Lower lobe of right lung (tissue), 2 donors: ENCODE measurements around the gene FITM1. TPM values are rescaled to one million over a fixed set of nuclear protein-coding genes. Genes with fewer than 3 reads are reported as not detected.

Experiments used
- ATAC-seq, 2 donors: fragments of 200-7000 bp; cut with Tn5 transposase; one replicate each; pipeline ENCODE4 v1.9.1; 2020 to 2022; ENCODE audit warnings: mild to moderate bottlenecking in 2 of 2, moderate library complexity in 2 of 2
- DNase-seq: peaks from one replicate; pipeline ENCODE4 v3.0.0-alpha.2; 2020
- H3K27ac ChIP-seq: fragments of 200-600 bp; one replicate; pipeline ENCODE4 v1.8.0; 2022
- H3K27me3 ChIP-seq: fragments of 200-600 bp; one replicate; pipeline ENCODE4 v1.8.0; 2022; ENCODE audit warnings: low read depth
- H3K36me3 ChIP-seq: fragments of 200-600 bp; one replicate; pipeline ENCODE4 v1.8.0; 2022; ENCODE audit warnings: mild to moderate bottlenecking
- H3K4me1 ChIP-seq: fragments of 200-600 bp; one replicate; pipeline ENCODE4 v1.8.0; 2022
- H3K4me3 ChIP-seq: fragments of 200-600 bp; one replicate; pipeline ENCODE4 v1.8.0; 2022; ENCODE audit warnings: mild to moderate bottlenecking
- H3K9me3 ChIP-seq: fragments of 200-600 bp; one replicate; pipeline ENCODE4 v1.8.0; 2022
- intact Hi-C: fragments of 100-400 bp; cut with DNase I; formaldehyde crosslinking; loops from one replicate; pipeline ENCODE4 v1.11.0; 2022
- total RNA-seq: library from RNA; stranded (reverse); fragmentation: NEBNext Ultra II Directional; extraction: Animal tissue kit (Norgen Biotek cat#: 25700); gene quantifications from one replicate; pipeline ENCODE4 v1.2.1, GENCODE V29; 2021
- TF ChIP-seq, protein P1 (sequence below): fragments of 200-600 bp; IDR thresholded peaks from one replicate; pipeline ENCODE4 v1.8.0; 2022; ENCODE audit warnings: antibody characterized with exemption, mild to moderate bottlenecking
- donor health status: DM: no; HTN: yes; CAD: no; lungs with severe emphysema.

Gene FITM1
- total RNA-seq, 1 donor from 2014 or later, result 0.97 TPM

DNA sequence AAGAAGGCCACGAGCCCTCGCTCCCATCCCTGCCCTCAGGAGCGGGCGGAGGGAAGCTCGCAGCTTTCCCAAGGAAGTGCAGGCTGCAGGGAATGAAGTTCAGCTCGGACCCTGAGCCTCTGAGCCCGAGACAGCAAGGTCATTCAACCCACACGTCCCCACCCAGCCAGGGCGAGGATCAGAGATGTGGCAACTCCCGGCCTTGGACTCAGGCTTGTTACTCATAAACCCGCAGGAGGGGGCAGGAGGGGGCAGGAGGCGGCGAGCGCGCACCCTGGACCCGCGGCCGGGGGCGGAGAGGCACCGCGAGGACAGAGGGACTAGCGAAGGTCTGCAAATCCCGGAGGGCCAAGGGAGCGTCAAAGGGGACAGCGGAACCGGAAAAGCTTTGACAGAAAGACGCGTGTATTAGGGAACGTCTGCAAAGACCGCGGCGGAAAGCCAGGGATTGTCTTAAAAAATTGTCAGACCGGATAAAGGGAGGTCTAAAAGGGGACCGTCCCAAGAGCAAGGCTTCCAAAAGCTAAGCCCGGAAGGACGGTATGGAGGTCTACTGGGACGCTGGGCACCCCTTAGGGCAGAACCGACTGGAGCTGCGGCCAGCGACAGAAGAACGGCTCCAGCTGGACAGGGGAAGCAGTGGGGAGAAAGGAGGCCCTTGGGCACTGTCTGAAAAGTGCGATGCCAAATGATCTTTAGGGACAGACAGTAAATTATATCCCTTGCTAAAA, 16.5 kb upstream of the FITM1 start:
- intact Hi-C loops, result no loop called here
- Histone ChIP-seq H3K27me3 (no peaks in the 10 kb centered on the region), H3K4me1 (peaks cover 34% of the 10 kb centered on the region), H3K36me3 (peaks cover 25% of the 10 kb centered on the region), H3K9me3 (no peaks in the 10 kb centered on the region), H3K4me3 (peak overlapping the region; percentile 77), H3K27ac (peak overlapping the region; percentile 97)
- peak; percentile 67 to 72 for ATAC-seq
- TF ChIP-seq, protein P1, sequence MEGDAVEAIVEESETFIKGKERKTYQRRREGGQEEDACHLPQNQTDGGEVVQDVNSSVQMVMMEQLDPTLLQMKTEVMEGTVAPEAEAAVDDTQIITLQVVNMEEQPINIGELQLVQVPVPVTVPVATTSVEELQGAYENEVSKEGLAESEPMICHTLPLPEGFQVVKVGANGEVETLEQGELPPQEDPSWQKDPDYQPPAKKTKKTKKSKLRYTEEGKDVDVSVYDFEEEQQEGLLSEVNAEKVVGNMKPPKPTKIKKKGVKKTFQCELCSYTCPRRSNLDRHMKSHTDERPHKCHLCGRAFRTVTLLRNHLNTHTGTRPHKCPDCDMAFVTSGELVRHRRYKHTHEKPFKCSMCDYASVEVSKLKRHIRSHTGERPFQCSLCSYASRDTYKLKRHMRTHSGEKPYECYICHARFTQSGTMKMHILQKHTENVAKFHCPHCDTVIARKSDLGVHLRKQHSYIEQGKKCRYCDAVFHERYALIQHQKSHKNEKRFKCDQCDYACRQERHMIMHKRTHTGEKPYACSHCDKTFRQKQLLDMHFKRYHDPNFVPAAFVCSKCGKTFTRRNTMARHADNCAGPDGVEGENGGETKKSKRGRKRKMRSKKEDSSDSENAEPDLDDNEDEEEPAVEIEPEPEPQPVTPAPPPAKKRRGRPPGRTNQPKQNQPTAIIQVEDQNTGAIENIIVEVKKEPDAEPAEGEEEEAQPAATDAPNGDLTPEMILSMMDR, result no peak
- DNase-seq, result peak; percentile 91

DNA sequence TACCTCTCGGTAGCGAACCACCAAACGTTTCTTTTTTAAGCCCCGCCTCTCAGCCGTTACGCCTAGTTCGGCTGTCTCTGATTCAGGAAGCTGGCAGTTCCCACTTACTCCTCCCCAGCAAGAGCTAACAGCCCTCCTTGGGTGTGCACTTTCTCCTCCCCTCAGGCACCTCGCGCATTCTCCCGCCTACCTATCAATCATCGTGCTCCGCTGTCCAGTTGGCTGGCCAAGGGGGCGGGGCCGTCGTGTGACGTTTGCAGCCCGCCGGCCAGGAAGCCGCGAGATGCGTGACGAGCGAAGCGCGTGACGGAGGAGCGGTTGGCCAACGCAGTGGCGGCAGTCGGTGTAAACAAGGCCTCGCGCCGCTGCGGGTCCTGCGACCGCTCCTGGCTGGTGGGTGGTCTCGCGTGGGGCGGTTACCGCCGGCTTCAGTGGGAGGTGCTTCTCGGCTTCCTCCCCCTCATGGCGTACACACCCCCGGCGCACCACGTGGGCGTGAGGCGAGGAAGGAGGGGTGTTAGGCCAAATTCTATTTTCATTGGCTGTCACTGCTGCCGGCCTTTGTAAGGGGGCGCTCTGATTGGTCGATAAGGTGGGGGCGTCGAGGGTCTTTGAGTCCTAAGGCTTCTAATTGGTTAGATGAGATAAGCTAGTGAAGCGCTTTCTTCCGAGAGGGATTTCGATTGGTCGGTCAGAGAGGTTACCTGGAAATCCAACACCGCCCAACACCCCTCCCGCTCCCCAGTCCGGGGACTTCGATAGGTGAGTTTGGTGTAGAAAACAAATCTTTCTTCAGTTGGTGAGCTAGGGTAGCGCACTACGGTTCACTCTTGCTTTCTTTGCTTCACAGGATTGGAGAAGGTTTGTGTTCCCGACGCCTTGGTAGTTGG, 15.7 kb upstream of the FITM1 start, which contains the start of the genes DCAF11 and NRL:
Gene DCAF11 (plus strand): TSS at position 246 of the 890 bp plus-strand sequence. CDS start 818 bp downstream, outside the sequence.
Gene NRL (minus strand): TSS at position 418 of the 890 bp plus-strand sequence. CDS start 32,101 bp downstream, outside the sequence.
- Histone ChIP-seq H3K4me3 (peak within 1 kb of the TSS; percentile 77), H3K9me3 (no peaks in the 10 kb centered on the region), H3K36me3 (peaks cover 33% of the 10 kb centered on the region), H3K27me3 (no peaks in the 10 kb centered on the region), H3K27ac (peak within 1 kb of the TSS; percentile 97), H3K4me1 (peaks cover 28% of the 10 kb centered on the region)
- TF ChIP-seq, protein P1, result no peak
- intact Hi-C loops, result no loop called here
- peak; percentile 96 to 97 for ATAC-seq
- peak; percentile 98 for DNase-seq

DNA sequence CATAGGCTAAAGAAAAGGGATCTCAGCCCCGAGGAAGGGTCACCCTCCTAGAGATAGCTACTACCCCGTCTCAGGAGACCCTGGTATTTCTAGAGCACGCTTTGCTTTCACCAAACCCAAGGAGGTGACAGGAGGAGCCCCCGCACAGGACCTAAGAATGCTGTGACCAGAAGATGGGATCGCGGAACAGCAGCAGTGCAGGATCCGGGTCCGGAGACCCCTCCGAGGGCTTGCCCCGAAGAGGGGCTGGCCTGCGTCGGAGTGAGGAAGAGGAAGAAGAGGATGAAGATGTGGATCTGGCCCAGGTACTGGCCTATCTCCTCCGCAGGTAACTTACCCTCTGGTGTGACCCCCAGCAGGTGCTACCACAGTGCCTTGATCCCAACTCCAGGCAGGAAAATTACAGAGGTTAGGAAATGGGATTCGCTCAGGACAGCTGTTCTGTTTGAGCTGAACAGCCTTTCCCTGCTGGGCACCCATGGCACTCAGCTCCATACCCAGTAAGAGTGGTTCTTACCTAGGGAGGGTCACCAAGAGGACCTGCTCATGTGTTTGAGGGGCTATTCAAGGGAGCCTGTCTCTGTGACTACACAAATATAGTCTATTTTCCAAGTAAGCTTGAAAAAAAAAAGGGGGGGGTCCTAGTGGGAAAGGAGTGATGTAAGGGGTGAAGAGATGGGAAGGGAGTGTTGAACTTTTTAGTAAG, 14.9 kb upstream of the FITM1 start:
- TF ChIP-seq, protein P1, result no peak
- peak overlapping the region; percentile 97 for H3K27ac ChIP-seq
- intact Hi-C loops, result no loop called here
- peaks cover 41% of the 10 kb centered on the region for H3K36me3 ChIP-seq
- DNase-seq (no peak), ATAC-seq (no peak)
- H3K4me3 ChIP-seq, result peak overlapping the region; percentile 77
- H3K9me3 ChIP-seq, result no peaks in the 10 kb centered on the region
- H3K27me3 ChIP-seq, result no peaks in the 10 kb centered on the region
- peaks cover 25% of the 10 kb centered on the region for H3K4me1 ChIP-seq

DNA sequence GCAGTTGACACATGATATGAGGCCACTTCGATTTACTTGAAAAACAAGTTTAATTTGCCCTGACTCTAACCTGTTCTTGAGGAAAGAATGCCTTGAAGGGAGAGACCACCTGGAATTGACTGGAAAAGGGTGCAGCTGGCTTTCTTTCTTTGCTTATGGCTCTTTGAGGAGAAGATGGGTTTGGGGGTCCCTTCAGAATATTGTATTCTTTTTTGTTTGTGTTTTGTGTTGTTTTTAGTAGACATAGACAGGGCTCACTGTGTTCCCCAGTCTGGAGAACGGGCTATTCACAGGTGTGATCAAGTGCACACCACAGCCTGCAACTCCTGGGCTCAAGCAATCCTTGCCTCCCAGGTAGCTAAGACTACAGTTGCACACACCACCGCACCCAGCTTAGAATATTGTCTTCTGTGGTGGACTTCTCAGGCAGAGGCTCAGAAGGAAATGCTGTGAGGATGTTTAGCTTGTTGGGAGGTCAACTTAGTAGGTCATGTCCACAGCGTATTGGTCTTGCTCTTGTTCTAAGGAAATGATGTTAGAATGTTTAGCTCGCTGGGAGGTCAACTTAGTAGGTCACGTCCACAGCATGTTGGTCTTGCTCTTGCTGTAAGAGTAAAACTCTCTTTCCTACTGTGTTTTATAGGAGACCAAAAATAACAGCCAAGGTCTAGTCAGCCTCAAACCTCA, 14.2 kb upstream of the FITM1 start:
- ATAC-seq, result no peak
- Histone ChIP-seq H3K9me3 (no peaks in the 10 kb centered on the region), H3K4me1 (peaks cover 23% of the 10 kb centered on the region), H3K4me3 (peak overlapping the region; percentile 77), H3K36me3 (peaks cover 48% of the 10 kb centered on the region), H3K27ac (no peak overlapping the region), H3K27me3 (no peaks in the 10 kb centered on the region)
- TF ChIP-seq, protein P1, result no peak
- DNase-seq, result no peak
- intact Hi-C loops, result no loop called here
